HepG2 (cell line): ENCODE data around the gene LLGL2. TPM values are rescaled to one million over a fixed set of nuclear protein-coding genes. Genes with fewer than 3 reads are reported as not detected.

ENCODE experiments used
- CHCHD3 ChIP-seq: sonication (generic); formaldehyde crosslinking; IDR thresholded peaks from 2 replicates; pipeline ENCODE4 v1.8.0; 2022; ENCODE audit warnings: mild to moderate bottlenecking, missing genetic modification reagents, moderate library complexity
- EP300 ChIP-seq, 3 experiments: sonication (generic) in 1 of 3; formaldehyde crosslinking in 1 of 3; IDR thresholded peaks; 2 replicates each; pipeline versions ENCODE4 v1.5.1 to v1.6.1; 2011 to 2020; ENCODE audit warnings: low read depth in 2 of 3, low read length in 2 of 3, borderline replicate concordance in 1 of 3, improper control_type of control experiment in 1 of 3, mild to moderate bottlenecking in 1 of 3, missing genetic modification reagents in 1 of 3, moderate library complexity in 1 of 3
- KDM2A ChIP-seq: sonication (generic); formaldehyde crosslinking; IDR thresholded peaks from 2 replicates; pipeline ENCODE4 v1.4.0; 2020; ENCODE audit warnings: low read depth, missing genetic modification reagents, borderline replicate concordance
- KDM5A ChIP-seq: fragments of 200-600 bp; sonication (generic); IDR thresholded peaks from 2 replicates; pipeline ENCODE4 v1.7.0; 2018; ENCODE audit warnings: antibody characterized with exemption, mild to moderate bottlenecking, low read length, borderline replicate concordance
- LRRFIP1 ChIP-seq: sonication (generic); formaldehyde crosslinking; conservative IDR thresholded peaks from 2 replicates; pipeline ENCODE4 v1.4.0; 2020; ENCODE audit warnings: missing genetic modification reagents
- MXI1 ChIP-seq: IDR thresholded peaks from 3 replicates; pipeline ENCODE4 v1.6.1; 2012; ENCODE audit warnings: low read depth, low read length, inconsistent platforms, borderline replicate concordance
- RAD21 ChIP-seq: fragments of 450-650 bp; formaldehyde crosslinking; IDR thresholded peaks from 2 replicates; pipeline ENCODE4 v1.5.0; 2020; ENCODE audit warnings: mild to moderate bottlenecking
- SAFB2 ChIP-seq: sonication (generic); formaldehyde crosslinking; IDR thresholded peaks from 2 replicates; pipeline ENCODE4 v1.5.1; 2020; ENCODE audit warnings: missing genetic modification reagents, low read depth, mild to moderate bottlenecking, borderline replicate concordance
- STAG1 ChIP-seq: sonication (generic); formaldehyde crosslinking; IDR thresholded peaks from 2 replicates; pipeline ENCODE4 v1.4.0; 2020; ENCODE audit warnings: missing genetic modification reagents
- UBTF ChIP-seq: sonication (generic); formaldehyde crosslinking; IDR thresholded peaks from 2 replicates; pipeline ENCODE4 v1.4.0; 2020; ENCODE audit warnings: mild to moderate bottlenecking, missing genetic modification reagents
- ZMYM3 ChIP-seq: sonication (generic); formaldehyde crosslinking; IDR thresholded peaks from 2 replicates; pipeline ENCODE4 v1.5.1; 2020; ENCODE audit warnings: mild to moderate bottlenecking, missing genetic modification reagents
- ZNF329 ChIP-seq: sonication (generic); formaldehyde crosslinking; IDR thresholded peaks from 2 replicates; pipeline ENCODE4 v1.9.0; 2021; ENCODE audit warnings: low read depth, mild to moderate bottlenecking, missing genetic modification reagents
- ZNF430 ChIP-seq: sonication (generic); formaldehyde crosslinking; IDR thresholded peaks from 2 replicates; pipeline ENCODE4 v1.9.0; 2021; ENCODE audit warnings: mild to moderate bottlenecking, missing genetic modification reagents
- ZNF776 ChIP-seq: sonication (generic); formaldehyde crosslinking; IDR thresholded peaks from 2 replicates; pipeline ENCODE4 v1.4.0; 2020; ENCODE audit warnings: mild to moderate bottlenecking, missing genetic modification reagents
- polyA plus RNA-seq, 8 experiments: library from polyadenylated mRNA; depleted of rRNA in 3 of 8; stranded (reverse) in 7 of 8; unstranded in 1 of 8; fragments of >200 nt; fragmentation: Illumina TruSeq in 4 of 8; extraction: Trizol in 4 of 8; gene quantifications; 2 replicates each; pipeline versions ENCODE4 v1.2.1 to v1.2.3, GENCODE V29; 2011 to 2016; ENCODE audit warnings: low read depth in 4 of 8, missing spikeins in 1 of 8, mixed read lengths in 1 of 8; ENCODE audit not compliant: insufficient read depth in 1 of 8
- total RNA-seq, 5 experiments: library from RNA; depleted of rRNA; stranded (reverse); fragments of >200 nt; fragmentation: Illumina TruSeq; extraction: Trizol; gene quantifications; 2 replicates each; pipeline ENCODE4 v1.2.3, GENCODE V29; 2016; ENCODE audit warnings: low read depth in 1 of 5
- TF ChIP-seq, protein P1 (sequence below): sonication (generic); formaldehyde crosslinking; IDR thresholded peaks from 2 replicates; pipeline ENCODE4 v1.5.0; 2020; ENCODE audit warnings: mild to moderate bottlenecking, low read depth, missing genetic modification reagents, borderline replicate concordance
- TF ChIP-seq, protein P2 (sequence below): IDR thresholded peaks from 2 replicates; pipeline ENCODE4 v1.6.1; 2012; ENCODE audit warnings: inconsistent platforms
- TF ChIP-seq, protein P3 (sequence below): IDR thresholded peaks from 2 replicates; pipeline ENCODE4 v1.6.1; 2016; ENCODE audit warnings: missing compliant biosample characterization, missing genetic modification reagents, borderline replicate concordance
- TF ChIP-seq, protein P4 (sequence below): sonication (generic); formaldehyde crosslinking; IDR thresholded peaks from 2 replicates; pipeline ENCODE4 v1.4.0; 2020; ENCODE audit warnings: missing genetic modification reagents

Gene LLGL2
- total and polyA plus RNA-seq, 2 of the 13 experiments (the other 11 are each of a cell fraction or from before 2014, with no cell fraction given) = 83.0 to 86.7 TPM

DNA sequence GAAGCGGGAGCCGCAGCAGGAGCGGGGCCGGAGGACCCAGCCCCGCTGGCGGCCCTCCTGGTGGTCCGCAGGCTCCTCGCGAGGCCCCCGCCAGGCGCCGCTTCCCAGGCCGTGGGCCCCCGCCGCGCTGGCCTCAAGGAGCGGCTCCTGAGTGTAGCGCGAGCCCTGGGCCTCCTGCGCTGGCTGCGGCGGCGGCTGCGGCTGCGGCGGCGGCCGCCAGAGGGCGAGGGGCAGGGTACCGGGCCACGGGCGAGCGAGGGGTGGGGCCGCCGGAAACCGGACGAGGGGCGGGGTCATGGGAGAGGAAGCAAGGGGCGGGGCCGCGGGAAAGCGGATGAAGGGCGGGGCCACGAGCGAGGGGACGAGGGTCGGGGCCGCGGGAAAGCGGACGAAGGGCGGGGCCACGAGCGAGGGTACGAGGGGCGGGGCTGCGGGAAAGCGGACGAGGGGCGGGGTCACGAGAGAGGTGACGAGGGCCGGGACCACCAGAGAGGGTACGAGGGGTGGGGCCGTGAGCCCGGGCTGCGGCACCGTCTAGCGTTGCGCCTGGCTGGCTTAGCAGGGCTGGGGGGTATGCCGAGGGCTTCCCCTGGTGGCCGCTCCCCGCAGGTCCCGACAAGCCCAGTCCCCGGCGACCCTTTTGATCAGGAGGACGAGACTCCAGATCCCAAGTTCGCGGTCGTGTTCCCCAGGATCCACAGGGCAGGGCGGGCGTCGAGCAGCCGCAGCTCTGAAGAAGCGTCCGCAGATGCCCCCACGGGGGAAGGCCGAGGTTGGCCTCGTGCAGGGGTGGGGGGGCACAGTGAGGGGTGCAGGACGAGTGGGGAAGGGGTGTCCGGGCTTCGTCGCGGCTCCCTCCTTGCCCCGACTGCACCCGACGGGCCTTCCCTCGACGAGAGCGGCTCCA lies 63.8 kb downstream of the LLGL2 start (continued):
- TF ChIP-seq UBTF (CRISPR knock-in tag) = peak; percentile 51; the same call in 1 of the 2 replicates
- TF ChIP-seq KDM5A = no peak
- no peak for TF ChIP-seq LRRFIP1 (CRISPR knock-in tag)
- TF ChIP-seq, protein P1, sequence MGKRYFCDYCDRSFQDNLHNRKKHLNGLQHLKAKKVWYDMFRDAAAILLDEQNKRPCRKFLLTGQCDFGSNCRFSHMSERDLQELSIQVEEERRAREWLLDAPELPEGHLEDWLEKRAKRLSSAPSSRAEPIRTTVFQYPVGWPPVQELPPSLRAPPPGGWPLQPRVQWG = no peak
- TF ChIP-seq KDM2A (CRISPR knock-in tag) = peak; percentile 60
- TF ChIP-seq ZMYM3 = 0 out of 2 replicates have a peak, but pooled peaks have one; percentile 15
- TF ChIP-seq, protein P2, sequence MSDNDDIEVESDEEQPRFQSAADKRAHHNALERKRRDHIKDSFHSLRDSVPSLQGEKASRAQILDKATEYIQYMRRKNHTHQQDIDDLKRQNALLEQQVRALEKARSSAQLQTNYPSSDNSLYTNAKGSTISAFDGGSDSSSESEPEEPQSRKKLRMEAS = peak; percentile 73
- TF ChIP-seq, protein P3, sequence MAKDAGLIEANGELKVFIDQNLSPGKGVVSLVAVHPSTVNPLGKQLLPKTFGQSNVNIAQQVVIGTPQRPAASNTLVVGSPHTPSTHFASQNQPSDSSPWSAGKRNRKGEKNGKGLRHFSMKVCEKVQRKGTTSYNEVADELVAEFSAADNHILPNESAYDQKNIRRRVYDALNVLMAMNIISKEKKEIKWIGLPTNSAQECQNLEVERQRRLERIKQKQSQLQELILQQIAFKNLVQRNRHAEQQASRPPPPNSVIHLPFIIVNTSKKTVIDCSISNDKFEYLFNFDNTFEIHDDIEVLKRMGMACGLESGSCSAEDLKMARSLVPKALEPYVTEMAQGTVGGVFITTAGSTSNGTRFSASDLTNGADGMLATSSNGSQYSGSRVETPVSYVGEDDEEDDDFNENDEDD (CRISPR knock-in tag) = peak; percentile 63; the same call in 1 of the 2 replicates
- TF ChIP-seq STAG1 = peak; percentile 51
- TF ChIP-seq ZNF430 (CRISPR knock-in tag) = peak; percentile 39; the same call in 1 of the 2 replicates
- TF ChIP-seq ZNF776 (CRISPR knock-in tag) = peak; percentile 56; the same call in 1 of the 2 replicates
- TF ChIP-seq CHCHD3 = no peak
- TF ChIP-seq, protein P4, sequence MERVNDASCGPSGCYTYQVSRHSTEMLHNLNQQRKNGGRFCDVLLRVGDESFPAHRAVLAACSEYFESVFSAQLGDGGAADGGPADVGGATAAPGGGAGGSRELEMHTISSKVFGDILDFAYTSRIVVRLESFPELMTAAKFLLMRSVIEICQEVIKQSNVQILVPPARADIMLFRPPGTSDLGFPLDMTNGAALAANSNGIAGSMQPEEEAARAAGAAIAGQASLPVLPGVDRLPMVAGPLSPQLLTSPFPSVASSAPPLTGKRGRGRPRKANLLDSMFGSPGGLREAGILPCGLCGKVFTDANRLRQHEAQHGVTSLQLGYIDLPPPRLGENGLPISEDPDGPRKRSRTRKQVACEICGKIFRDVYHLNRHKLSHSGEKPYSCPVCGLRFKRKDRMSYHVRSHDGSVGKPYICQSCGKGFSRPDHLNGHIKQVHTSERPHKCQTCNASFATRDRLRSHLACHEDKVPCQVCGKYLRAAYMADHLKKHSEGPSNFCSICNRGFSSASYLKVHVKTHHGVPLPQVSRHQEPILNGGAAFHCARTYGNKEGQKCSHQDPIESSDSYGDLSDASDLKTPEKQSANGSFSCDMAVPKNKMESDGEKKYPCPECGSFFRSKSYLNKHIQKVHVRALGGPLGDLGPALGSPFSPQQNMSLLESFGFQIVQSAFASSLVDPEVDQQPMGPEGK (CRISPR knock-in tag) = peak; percentile 50; the same call in 1 of the 2 replicates
- 0 out of 4 replicates have a peak, but pooled peaks of 1 of the 2 experiments have one; percentile 8 for TF ChIP-seq EP300 (IDR thresholded peaks at IDR 0.05; ENCODE audit: low read depth in 2 of 2, low read length in 2 of 2)
- TF ChIP-seq EP300 (CRISPR knock-in tag; IDR thresholded peaks at IDR 0.05; ENCODE audit: borderline replicate concordance) = no peak
- peak; percentile 81 for TF ChIP-seq RAD21
- TF ChIP-seq MXI1 = peak; percentile 46; the same call in 1 of the 3 replicates
- 0 out of 2 replicates have a peak, but pooled peaks have one; percentile 69 for TF ChIP-seq ZNF329 (CRISPR knock-in tag)
- TF ChIP-seq SAFB2 (CRISPR knock-in tag) = peak; percentile 40; the same call in 1 of the 2 replicates
